MV-4-11 (cell line): ENCODE data around the gene TRIM37.
"Not testable (repeated sequence)": the region's sequence is repeated elsewhere in the genome, so short reads cannot be mapped to it uniquely, and the experiment has no call there.

Source experiments
- DNase-seq: peaks from one replicate; lab custom pipeline; 2025; lab: John Stamatoyannopoulos, UW

The TRIM37 gene

DNA sequence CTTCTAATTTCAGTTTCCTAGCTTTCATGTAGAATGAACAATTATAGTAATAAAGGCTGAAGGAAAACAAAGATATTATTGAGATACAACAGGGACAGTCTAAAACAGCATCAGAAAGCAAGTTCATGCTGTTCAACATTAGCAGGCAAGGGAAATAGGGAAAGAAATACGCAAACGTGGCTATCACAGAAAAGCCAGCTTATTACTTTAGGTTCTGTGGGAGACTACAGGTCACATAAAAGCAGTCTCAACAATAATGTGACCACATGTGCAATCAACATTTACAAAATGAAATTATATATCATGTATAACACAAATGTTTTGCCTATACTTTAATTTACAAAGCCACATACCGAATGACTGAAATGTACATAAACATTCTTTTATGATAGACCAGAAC lies 4.9 kb upstream of the TRIM37 start:
- DNase-seq = no peak

DNA sequence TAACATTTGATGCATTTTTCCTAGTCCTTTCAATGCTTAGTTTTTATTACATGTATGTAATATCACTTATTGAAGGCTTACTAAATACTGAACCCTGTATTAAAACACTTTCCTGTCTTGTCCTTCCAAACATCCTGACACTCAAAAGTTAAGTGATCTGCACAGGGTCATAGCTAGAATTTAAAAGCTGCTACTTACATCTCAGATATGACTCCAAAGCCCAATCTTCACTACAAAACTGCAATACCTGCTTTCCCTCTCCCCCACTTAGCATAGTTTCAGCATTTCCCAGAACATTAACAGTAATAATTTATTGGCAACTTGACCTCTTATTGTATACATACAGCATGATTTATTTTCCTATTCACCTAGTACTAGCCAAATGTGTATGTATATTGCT lies 4.3 kb upstream of the TRIM37 start:
- DNase-seq = no peak

DNA sequence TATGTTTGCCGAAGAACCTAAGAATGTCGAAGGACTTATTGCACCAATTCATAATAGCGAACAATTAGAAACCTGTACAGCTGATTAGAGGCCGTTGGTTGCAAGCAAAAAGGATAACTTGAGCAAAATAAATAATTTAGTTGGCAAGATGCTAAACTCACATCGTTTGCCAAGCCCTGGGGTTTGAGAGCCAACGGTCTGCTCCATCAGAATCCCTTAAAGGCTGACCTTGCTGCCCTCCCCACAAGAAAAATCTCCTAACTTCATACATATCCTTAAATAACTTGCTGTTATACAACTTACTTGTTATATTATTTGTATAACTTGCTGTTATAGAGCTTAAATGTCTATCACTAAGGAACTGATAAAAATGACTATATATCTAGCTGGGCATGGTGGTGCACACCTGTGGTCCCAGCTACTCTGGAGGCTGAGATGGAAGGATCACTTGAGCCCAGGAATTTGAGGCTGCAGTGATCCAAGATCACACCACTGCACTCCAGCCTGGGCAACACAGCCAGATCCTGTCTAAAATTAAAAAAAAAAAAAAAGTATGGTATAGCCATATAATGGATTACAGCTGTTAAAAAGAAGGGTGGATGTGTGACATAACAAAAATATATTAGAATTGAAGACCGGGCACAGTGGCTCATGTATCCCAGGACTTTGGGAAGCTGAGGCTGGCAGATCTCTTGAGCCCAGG lies 1.9 kb upstream of the TRIM37 start:
- DNase-seq = no peak

DNA sequence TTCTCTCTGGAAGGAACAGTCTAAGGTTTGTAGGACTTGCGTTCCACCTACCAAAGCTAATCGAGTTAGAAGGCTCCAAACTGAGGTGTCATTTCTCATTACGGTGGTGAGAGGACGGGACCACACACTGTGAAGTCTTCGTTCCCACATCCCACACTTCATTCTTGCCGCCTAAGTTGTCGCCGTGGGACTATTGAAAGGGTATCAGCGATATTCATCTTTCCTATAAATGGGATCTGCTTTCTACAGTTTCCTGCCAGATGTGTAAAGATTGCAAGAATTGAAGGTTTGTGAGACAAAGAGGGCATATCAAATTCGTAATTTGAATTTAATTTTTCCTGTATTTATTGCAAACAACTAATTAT lies 608 bp upstream of the TRIM37 start:
- DNase-seq = no peak

DNA sequence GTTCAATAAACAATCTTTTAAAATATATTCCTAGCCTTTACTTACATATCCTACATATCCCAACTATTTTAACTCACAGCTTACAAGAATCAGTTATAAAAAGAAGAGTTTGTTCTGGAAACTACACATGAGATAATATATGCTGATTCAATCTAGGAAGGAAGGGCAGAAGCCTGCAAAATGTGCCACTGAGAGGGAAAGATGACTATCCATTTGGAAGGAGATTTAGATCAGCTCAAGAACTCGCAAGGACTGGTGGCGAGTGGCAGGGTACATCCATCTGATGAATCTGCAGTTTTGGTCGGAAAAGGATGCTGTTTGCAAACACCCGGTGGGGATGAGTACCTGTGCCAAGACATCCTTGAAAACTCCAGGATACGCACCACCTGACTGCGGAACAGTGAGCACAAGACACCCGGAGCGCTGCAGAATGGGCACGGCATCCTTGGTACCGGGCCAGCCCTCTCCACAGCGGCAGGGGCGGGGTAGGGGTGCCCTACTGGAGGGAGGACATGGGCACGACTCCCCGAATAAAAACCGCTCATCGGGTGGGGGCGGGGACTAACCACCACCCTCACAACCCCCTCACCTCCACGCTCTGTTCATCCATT lies 723 bp downstream of the TRIM37 start:
- no peak for DNase-seq

DNA sequence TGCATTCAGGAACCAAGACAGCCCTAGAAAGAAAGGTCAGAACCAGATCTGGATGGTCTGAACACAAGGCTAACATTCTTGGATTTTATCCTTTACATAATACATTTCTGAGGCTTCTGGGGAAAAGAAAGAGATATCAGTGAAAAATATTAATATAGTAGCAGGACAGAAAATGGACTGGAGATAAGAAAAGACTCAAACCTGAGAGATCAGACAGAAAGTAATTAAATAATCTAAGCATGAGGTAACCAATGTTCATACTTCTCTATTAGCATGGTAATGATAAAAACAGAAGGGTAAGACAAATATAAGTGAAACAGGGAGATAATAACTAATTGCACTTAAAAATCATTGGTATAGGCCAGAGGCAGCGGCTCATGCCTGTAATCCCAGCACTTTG lies 5.5 kb downstream of the TRIM37 start:
- DNase-seq = no peak

DNA sequence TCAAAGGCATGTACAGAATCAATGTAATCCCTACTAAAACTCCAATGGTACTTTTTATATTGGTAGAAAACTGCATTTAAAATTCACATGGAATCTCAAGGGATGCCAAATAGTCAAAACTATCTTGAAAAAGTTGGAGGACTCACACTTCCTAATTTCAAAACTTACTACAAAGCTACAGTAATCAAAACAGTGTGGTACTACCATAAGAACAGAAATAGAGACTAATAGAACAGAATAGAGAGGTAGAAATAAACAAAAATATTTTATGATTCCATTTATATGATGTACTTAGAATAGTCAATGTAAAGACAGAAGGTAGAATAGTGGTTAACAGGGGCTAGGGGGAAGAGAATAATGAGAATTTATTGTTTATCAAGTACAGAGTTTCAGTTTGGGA lies 8.8 kb downstream of the TRIM37 start:
- DNase-seq = no peak

DNA sequence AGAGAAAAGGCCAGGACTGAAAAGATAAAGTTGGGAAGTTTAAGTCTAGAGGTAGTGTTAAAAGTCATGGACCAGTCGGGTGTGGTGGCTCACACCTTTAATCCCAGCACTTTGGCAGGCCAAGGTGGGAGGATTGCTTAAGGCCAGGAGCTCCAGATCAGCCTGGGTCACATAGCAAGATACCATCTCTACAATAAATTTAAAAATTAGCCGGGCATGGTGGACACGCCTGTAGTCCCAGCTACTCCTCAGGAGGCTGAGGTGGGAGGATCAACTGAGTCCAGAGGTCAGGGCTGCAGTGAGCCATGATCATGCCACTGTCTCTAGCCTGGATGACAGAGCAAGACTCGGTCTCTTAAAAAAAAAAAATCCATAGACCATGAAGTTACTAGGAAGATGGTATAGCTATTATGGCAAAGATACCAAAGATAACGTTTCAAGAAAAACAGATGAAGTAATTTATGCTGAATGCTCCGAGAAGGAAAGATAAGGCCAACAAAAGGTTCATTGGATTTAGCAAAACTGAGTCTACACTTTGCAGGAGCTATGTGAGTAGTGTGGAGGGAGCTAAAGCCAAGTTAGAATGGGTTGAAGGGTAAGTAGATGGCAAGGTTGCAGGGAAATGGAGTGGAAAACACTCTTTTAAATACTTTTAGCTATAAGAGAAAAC lies 11.7 kb downstream of the TRIM37 start:
- DNase-seq = no peak

DNA sequence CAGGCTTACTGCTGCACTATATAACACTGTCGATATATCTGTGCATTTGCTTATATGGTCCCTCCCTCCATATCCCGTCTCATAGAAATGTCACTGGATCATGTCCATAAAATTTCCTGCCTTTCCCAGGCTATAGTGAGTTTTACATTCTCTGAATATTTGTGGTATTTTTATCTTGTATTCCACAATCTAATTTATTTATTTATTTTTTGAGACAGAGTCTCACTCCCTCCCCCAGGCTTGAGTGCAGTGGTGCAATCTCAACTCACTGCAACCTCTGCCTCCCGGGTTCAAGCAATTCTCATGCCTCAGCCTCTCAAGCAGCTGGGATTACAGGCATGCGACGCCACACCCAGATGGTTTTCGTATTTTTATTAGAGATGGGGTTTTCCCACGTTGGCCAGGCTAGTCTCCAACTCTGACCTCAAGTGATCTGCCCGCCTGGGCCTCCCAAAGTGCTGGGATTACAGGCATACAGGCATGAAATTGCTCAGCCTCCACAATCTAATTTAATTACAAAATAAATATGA lies 12.9 kb downstream of the TRIM37 start:
- DNase-seq = no peak

DNA sequence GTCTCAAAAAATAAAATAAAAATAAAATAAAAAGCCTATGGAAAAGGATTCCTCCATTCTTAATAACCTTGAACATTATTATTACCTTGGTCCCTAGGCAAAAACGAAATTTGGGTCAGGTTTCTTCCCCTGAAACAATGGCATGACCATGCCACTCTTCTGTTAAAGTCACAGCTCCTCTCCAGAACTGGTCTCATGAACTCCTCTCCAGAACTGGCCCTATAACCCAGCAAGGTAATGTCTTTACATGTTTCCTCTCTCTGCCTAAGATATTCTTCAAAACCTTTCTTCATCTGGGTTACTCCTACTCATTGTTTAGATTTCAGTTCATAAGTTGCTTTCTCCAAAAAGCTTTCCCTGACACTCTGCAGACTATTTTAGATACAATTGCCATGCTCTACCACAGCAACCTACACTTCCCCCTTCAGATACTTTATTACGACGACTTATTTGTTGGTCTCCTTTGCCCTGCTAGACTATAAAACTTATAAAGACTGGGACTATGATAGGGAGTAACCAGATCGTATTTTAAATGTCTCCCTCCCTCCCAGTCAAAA lies 13.5 kb downstream of the TRIM37 start:
- no peak for DNase-seq

DNA sequence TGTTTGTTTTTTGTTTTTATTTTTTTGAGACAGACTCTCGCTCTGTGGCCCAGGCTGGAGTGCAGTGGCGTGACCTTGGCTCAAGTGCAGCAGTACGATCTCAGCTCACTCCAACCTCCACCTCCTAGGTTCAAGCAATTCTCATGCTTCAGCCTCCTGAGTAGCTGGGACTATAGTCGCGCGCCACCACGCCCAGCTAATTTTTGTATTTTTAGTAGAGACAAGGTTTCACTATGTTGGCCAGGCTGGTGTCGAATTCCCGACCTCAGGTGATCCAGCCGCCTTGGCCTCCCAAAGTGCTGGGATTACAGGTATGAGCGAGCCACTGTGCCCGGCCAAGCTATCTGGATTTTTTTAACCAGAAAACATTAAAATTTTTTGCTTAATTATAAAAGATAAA lies 16.1 kb downstream of the TRIM37 start:
- not testable (repeated sequence) for DNase-seq

DNA sequence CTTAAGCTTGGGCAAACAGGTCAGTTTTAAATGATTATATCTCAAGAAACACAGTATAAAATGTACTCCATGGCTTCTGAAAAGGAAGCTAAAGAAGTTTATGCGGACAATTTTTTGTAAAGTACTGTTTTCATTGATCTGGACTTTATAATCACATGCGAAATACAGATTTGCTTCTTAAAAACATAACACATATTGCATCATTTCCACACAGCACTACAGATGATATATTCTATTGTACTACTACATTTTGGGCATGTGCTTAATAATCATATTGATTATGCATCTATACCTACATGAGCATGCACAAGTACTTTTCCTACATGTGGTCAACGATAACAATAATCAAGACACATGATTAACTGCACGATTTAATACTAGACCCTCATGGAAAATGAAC lies 22.5 kb downstream of the TRIM37 start:
- DNase-seq = no peak

DNA sequence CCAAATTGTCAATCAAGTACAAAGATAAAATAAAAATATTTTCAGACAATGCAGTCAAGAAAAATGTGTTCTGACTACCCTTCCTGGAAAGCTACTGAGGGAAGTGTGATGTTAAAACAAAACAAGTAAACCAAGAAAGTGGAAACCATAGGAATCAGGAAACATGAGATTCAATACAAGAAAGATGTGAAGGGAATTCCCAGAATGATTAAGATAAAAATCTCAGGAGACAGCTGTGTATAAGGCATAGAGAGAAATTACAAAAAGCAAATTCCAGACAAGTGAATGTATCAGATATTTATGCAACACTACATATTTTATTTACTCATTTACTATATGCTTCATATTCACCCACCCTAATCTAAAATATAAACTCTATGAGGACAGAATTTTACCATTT lies 32.2 kb downstream of the TRIM37 start:
- DNase-seq = no peak

DNA sequence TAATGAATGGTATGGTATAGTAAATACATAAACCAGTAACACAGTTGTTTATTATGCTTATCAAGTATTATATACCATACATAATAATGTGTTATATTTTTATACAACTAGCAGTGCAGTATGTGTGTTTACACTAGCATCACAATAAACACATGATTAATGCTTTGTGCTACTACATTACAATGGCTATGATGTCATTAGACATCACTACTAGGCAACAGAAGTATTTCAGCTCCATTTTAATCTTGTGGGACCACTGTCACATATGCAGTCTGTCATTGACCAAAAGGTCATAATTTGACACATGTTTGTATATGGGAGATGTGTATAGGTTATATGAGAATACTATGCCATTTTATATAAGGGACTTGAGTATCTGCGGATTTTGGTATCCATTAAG lies 32.7 kb downstream of the TRIM37 start:
- no peak for DNase-seq

DNA sequence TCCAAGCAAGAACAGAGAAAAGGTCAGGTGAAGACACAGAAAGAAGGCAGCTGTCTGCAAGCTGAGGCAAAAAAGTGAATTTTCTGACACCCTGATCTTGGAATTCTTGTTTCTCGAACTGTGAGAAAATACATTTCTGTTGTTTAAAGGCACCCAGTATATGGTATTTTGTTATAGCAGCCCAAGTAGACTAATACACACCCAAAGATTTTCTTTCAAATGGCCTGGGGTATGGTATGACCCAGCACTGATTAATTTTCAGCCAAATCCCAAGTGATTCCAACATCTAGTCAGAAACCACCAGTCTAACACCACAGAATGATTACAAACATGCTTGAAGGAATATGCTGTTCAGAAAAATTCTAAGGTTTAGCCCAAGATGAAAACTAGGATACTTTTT lies 36.8 kb downstream of the TRIM37 start:
- no peak for DNase-seq

DNA sequence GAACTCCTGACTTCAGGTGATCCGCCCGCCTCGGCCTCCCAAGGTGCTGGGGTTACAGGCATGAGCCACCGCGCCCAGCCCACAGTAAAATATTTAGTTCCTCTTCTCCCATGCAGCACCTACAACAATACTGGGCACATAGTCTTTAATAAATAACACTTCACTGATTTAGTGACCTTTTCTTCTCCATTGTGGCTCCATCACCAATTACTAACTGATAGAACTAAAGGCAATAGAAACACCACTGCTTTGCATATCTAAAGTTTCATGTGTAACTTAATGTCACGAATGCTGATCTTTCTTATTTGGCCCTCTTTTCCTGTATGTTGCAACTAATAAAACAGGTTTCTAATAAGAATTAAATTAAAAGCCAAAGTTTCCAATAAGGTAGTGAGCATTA lies 38.9 kb downstream of the TRIM37 start:
- no peak for DNase-seq

DNA sequence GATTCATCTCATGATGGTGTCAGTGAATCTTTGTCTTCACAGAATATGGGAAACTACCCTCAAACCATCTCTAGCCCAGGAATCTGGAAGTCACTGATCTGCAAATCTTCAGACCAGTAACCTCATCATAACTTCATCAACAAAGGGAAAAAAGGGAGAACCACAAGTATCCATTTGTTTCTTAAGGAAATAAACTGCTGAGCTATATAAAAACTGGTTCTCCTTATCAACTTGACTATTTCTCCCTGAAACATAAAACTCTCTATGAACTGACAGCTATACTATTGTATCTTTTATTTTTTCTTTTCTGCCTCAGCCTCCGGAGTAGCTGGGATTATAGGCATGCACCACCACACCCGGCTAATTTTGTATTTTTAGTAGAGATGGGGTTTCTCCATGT lies 39.3 kb downstream of the TRIM37 start:
- no peak for DNase-seq

DNA sequence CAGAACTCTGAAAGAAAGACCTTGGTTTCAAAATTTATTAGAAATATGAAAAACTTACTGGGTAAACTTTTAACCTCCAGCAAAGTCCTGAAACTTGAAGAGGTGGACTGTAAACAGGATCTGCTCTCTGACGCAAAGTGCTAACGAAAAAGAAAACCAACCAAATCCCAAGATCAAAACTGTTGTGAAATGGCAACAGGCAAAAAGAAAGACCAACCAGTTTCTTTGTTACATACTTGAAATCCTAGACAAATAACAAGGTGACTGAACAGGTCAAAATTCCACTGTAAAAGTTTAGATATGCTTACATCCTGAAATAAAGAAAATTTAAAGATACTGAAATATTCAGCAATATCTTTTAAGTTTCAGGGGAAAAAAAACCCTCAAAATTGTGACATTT lies 44.2 kb downstream of the TRIM37 start:
- DNase-seq = no peak

DNA sequence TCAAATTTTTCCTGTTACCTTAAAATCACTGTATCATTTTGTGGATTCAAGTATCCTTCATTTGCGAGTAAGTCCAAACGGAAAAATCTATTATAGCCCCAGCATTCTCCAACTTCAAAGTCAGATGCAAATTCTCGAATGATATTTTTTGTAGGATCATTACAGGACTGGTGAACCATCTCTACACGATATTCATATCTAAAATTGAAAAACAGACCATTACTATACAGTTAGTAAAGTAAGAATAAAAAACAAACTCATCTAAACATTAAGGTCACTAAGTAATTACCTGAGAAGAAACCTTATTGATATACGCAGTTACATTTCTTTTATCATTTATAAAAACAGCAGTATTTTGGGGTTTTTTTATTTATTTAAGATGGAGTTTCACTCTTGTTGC lies 49.8 kb downstream of the TRIM37 start:
- DNase-seq = no peak

DNA sequence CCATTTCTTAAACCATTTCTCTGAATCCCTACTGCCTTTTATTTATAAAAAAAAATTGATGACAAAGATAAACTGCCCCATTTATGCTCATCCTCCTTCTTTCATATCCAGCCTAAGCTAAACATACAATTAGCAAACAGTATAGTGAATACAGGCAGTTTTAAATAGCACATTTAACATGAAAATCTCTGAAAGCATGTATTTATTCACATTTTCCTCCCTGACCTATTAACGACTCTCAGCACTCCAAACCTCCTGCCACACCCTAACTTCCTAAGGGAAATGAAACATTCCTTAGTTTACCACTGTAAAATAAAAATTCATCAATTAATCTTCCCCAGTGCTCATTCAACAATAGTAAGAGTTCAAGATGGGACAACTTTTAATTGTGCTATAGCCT lies 56.9 kb downstream of the TRIM37 start:
- no peak for DNase-seq

DNA sequence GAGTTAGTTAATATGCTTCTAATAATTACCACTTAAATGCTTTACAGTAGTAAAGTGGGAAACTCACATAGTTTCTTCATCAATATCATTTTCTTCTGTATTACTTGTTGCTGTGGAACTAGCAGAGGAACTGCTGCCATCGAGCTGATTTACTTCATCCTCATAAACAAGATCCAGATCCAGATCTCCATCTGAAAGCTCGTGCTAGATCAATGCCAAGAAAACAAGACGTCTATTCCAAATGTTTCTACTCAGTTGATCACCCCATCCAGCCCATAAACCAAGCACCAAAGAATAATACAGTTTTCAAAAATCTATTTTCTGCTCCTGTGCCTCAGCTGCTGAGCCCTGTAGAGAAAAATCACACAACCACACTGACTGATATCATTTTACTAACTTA lies 59.1 kb downstream of the TRIM37 start:
- DNase-seq = no peak

DNA sequence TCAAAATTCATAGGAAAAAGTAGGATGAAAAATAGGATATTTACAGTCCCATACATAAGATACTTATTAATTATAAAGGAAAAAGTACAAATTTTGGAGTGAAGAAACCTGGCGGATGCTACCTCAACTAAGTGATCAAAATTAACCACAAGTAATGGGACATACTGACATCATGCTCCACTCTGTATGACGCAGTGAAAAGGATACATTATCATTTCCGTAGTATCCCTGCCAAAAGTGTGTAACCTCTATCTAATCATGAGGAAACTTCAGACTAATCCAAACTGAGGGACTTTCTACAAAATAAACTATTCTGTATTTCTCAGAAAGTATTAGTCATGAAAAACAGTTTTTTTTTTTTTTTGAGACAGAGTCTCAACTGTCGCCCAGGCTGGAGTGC lies 60.5 kb downstream of the TRIM37 start:
- DNase-seq = no peak

DNA sequence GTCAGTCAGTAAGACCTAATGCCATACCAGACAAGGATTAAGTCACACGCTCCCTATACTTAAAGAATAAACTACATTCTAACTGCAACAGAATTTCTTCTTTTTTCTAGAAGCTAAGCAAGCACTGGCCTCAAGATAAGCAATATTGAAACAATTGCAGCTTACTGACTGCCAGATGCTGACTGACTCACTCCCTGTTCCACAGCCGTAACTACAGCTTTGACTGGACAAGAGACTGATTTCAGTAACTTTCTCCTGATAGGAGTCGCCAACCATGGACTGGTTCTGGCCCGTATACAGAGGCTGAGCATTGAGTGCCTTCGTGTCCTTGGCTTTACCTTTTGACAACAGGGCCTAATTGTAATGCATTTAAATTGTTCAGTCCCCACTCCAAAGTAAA lies 67.9 kb downstream of the TRIM37 start:
- no peak for DNase-seq
